Measurements from ENCODE around the gene ING5.
"Not testable (repeated sequence)": the region's sequence is repeated elsewhere in the genome, so short reads cannot be mapped to it uniquely, and the experiment has no call there.

Gene ING5

DNA sequence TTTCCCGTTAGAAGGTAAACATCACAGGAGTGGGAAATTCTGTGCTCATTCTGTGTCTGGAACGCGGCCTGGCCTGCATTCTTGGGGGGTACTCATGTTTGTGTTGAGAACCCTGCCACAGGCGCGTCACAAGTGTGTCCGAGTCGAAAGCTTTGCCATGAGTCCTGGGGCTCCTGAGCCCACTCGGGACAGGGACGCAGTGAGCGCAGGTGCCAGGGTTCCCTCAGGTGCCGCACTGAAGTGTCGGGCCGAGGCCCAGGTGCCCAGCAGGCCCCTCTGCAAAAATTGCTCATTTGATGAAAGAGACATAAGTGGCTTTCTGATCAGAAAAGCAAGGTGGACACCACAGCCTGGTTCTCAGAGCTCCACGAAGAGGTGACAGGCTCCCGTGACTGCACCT is 37.3 kb downstream of the ING5 start:
- DNase-seq (ENCODE audit: low read depth in 2 of 2), result no peak

DNA sequence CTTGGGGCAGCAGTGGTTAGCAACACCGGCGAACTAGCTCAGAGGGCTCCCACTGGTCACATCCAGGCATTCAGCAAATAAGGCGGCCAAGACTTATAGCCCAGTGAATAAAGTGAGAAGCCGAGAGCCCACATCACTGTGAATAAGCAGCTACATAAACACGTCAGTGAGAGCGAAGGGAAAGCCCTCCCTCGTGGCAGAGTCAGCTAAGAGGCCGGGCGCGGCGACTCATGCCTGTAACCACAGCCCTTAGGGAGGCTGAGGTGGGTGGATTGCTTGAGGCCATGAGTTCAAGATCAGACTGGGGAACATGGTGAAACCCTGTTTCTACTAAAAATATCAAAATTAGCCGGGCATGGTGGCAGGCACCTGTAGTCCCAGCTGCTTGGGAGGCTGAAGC is 37.8 kb downstream of the ING5 start:
- DNase-seq (ENCODE audit: low read depth in 2 of 2), result peak; percentile 69 to 72

DNA sequence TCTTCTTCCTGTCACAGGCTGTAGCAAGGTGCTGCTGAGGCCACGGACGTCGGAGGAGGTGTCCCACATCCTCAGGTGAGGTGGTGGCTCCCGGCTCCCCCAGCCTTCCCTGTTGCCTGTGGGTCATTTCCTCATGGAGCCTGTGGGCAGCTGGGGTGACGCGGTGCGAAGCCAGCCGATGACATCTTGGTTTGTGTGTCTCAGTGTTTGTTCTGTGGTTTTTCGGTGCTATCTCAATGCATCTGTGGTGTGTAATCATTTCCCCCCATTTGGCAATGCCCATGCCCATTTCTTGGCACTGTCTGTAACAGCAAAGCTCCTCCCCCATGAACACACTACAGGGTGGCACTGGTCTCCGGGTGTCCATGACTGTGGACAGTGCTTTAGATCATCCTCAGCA is 39.2 kb downstream of the ING5 start:
- peak in 1 of 2 donors; percentile 27 for DNase-seq (ENCODE audit: low read depth in 2 of 2)

DNA sequence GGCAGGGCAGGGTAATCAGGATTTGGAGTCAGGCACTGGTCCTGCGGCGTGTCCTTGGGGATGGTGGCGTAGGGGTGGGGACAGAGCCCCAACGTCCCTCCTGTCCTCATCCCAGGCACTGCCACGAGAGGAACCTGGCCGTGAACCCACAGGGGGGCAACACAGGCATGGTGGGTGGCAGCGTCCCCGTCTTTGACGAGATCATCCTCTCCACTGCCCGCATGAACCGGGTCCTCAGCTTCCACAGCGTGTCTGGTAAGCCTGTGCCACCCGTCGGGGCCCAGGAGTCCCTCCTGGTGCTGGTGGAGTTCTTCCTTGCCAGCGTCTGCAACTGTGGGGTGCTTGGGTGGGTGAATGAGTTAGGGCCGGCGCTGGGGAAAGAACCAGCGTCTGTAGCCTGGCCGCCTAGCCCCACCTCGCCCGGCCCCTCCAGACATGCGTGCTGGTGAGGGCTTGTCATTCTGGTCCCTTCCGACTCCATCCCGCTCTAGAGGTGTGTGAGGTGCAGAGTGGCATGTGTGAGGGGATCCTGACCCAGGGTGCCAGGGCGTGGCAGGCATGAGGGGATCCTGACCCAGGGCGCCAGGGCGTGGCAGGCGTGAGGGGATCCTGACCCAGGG is 40.6 kb downstream of the ING5 start:
- no peak for DNase-seq (ENCODE audit: low read depth in 2 of 2)

DNA sequence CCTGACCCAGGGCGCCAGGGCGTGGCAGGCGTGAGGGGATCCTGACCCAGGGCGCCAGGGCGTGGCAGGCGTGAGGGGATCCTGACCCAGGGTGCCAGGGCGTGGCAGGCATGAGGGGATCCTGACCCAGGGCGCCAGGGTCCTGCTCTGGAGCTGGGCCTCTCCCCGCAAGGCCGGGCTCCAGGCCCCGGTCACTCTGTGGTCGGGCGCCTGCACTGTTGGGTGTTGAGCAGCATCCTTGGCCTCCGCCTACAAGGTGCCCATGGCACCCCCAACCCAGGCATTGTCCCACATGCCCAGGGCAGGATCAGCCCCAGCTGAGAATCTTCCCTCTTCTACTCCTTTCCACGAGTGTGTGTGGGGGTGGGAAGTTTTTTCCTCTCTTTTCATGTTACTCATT is 41.2 kb downstream of the ING5 start:
- not testable (repeated sequence) for DNase-seq (ENCODE audit: low read depth in 2 of 2)

DNA sequence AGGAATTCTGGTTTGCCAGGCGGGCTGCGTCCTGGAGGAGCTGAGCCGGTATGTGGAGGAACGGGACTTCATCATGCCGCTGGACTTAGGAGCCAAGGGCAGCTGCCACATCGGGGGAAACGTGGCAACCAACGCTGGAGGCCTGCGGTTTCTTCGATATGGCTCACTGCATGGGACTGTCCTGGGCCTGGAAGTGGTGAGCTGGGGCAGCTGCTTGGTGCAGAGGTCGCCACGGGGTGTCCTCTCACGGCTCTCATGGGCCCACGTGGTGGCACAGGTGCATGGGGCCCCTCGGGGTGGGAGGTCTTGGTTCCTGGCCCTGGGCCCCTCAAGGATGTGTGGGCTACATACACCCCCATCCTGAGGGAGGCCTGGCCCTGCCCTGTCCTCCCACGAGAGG is 41.8 kb downstream of the ING5 start:
- DNase-seq (ENCODE audit: low read depth in 2 of 2), result no peak

DNA sequence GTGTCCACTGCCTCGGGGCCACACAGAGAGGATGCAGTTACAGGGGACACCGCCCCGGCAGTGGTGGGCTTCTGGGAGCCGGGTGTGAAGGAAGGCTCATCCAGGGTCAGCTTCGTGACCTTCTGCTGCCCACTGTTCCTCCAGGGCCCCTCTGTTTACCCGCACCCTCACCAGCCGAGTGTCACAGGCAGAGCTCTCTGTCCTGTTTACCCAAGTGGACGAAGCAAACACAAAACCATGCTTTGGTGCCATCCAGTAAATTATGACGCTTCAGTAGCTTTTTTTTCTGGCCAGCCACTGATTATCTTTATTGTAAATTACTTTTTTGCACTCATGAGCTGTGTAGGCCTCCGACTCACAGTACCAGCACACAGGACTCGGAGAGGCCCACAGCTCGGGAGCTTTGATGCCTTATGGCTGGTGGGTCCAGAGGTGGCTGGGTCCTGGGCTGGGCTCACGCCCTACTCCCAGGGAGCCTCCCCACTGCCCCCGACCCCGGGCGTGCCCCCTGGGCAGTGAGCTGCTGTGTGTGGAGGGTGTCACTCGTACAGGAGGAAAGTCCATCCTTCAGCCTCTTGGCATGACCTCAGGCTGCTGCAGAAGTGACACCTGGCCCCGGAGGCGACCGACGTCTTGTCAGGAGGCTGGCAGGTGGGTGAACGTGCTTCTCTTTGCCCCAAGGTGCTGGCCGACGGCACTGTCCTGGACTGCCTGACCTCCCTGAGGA is 42.4 kb downstream of the ING5 start:
- DNase-seq (ENCODE audit: low read depth in 2 of 2), result no peak

DNA sequence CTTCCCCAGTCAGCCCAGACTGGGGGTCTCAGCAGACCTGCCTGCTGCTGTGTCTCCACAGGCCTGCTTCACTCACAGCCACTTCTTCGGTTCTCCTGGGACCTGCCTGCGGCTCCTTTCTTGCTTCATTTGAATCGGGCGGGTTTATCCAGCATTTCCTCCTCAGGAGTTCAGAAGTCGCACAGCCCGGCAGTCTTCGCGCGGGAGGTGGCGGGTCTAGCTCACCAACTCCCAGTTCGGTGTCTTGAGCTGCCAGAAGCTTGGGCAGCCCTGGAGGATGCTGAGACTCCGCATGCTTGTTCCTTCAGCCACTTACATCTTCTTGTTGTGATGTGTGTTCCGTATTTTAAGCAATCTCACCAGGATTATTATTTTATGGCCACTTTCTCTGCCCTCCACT is 43.4 kb downstream of the ING5 start:
- DNase-seq (ENCODE audit: low read depth in 2 of 2), result no peak

DNA sequence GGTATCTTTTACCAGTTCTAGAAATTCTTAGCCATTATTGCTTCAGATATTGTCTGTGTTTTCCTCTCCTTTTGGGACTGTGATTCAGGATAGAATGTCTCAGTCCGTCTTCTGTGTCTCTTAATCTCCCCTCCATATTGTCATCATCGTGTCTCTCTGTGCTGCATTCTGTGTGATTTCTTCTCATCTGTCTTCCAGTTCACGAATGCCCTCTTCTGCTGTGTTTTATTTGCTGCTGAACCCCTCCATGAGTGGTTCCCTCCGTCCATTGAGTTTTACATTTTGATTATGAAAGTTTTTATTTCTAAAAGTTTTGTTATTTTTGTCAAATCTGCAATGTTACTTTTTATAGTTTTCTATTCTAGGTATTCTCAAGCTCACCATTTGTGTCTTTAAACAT is 44.2 kb downstream of the ING5 start:
- DNase-seq (ENCODE audit: low read depth in 2 of 2), result no peak

DNA sequence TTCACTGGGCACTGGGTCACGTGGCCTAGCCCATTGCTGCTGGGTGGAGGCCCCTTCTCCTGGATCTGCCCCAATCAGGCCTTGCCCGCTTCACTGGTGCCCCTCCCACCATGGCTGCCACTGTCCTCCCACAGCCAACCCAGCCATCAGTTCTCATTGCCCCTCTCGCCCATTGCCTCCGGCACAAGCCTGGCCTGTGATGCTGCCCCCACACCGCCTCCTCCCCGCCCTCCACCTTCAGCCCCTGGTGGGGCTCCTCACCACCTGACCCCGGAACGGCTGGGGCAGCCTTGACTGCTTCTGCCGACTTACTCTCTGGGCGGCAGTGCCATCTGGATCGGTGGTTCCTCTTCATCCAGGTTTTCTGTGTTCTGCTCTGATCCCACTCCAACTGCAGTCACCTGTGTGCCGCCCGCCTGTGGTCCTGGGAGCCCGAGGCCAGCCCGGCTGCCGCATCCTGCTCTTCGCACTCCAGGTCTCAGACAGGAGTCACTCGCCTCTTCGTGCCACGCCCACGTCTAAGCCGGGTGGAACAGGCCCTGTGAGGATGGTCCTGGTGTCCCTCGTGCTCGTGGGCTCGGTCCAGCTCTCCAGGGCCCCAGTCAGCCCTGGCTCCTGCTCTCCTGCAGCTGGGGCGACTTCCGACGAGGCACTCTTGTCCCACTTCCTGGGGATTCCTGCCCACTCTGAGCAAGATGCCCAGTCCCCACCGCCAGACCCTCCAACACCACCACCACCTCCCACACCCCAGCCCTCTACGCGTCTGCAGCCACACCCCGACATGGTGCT is 46.8 kb downstream of the ING5 start:
- no peak for DNase-seq (ENCODE audit: low read depth in 2 of 2)

DNA sequence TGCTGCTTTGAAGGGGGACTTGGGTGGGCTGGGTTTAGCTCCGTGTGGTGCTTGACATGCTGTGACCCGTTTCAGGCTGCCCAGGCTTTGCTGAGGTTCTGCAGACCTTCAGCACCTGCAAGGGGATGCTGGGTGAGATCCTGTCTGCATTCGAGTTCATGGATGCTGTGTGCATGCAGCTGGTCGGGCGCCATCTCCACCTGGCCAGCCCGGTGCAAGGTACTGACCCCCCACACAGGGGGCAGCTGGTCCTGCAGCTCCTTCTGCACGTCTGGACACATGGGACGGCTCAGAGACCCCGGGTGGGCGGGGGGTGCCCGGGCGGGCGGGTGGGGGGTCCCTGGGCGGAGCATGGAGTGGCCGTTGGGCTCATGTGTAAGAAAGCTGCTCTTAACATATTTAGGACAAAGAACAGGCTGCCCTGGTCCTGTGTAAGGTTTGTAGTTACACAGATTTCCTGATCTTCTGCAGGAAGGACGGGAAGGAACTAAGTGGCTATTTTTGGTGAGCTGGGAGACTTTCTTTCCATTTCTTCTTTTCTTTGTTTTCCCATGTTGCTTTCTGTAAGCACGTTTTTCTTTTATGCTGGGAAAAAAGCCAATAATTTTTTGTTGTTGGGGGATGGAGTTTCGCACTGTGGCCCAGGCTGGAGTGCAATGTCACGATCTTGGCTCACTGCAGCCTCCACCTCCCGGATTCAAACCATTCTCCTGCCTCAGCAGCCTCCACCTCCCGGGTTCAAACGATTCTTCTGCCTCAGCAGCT is 48.4 kb downstream of the ING5 start:
- DNase-seq (ENCODE audit: low read depth in 2 of 2), result no peak

DNA sequence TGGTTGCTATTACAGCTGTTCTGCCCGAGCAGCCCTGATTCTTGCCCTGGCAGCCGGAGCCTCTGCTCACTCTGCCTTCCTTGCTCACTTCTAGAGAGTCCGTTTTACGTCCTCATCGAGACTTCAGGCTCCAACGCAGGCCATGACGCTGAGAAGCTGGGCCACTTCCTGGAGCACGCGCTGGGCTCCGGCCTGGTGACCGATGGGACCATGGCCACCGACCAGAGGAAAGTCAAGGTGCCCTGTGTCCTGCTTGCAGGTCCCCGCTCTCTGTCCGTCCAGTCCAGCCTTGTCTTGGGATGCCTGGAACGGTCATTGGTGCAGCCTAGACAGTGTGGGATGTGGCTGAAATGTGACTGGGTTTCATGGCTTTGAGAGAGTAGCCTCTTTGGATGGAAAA is 49.3 kb downstream of the ING5 start:
- no peak for DNase-seq (ENCODE audit: low read depth in 2 of 2)

DNA sequence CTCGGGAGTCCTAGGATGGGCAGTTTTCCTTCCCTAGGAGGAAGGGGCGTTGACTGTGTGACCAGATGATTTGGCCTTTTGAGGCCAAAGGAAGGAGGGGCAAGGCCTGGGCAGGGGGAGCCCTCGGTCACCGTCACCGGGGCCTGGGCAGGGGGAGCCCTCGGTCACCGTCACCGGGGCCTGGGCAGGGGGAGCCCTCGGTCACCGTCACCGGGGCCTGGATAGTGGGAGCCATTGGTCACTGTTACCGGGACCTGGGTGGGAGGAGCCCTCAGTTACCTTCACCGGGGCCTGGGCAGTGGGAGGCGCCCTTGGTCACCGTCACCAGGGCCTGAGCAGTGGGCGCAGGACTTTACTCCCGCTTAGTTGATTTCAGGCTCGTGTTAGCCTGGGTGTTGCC is 49.9 kb downstream of the ING5 start:
- DNase-seq (ENCODE audit: low read depth in 2 of 2), result no peak

DNA sequence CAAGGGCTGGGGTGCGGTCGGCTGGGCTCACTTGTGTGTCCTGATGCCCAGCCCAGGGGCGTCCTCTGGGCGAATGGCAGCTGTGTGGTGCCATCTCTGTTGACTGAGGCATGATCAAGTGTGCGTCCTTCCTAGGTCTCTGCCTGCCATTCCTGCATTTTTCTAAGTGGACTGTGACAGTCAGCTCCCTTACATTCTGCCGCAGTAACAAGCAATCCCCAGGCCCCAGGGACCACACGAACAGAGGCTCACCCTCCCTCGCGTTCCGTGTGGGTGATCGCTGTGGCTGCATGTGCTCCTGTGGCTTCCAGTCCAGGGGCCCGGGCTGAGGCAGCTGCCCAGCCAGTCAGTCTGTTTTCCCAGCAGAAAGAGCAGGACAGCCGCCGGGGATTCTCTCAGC is 50.4 kb downstream of the ING5 start:
- no peak for DNase-seq (ENCODE audit: low read depth in 2 of 2)

DNA sequence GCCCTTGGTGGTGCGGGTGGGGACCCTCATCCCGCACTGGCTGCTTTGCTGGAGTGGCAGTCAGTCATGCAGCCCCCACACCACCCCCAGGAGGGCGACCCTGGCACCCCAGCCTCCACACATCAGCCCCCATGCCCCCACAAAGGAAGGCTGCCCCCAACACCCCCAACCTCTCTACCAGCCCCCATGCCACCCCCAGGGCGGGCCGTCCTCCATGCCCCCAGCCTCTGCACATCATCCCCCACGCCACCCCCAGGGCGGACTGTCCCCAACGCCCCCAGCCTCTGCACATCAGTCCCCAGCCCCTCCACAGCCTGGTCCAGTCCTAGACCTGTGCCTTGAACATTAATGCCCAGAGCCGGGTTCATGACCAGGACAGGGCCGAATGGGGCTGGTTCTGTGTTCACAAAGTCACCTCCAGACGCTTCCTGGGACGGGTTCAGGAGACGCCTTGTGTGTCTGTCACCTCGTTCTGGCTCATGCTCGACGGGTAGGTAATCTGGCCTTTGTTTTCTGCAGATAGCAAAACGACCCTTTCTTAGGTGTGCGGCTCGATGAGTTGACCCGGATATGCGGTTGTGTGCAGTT is 50.9 kb downstream of the ING5 start:
- DNase-seq (ENCODE audit: low read depth in 2 of 2), result no peak

DNA sequence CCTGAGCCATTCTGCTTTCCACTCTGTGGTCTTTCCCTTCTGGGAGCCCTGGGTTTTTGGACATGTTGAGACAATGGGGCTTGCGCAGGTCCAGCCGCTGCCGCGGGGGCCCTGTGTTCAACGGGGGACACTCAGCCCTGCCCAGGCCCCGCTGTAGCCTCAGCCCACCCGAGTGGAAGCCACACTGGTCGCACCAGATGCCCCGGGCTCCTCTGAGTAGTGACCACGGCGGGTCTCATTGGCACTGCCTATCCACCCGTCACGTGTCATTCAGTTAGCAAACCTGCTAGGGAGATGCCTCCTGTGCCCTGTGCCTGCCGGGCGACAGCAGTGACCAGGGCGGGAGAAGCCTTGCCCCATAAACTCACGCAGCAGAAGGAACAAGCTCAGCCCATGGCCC is 51.7 kb downstream of the ING5 start:
- no peak for DNase-seq (ENCODE audit: low read depth in 2 of 2)

DNA sequence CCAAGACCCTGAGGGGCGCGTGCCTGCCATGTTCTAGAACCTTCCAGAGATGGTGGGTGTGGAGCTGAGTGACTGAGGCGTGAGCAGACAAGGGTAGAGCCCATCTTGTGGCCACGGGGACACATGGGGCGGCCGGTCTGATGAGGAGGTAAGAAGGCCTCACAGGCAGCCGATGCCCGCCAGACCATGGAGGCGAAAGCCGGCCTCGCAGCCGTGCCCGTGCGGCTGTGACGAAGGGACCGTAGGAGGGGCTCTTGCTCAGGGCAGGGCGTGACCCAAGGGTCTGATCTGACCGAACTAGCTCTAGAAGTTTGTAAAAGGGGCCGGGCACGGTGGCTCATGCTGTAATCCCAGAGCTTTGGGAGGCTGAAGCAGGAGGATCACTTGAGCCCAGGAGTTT is 52.2 kb downstream of the ING5 start:
- DNase-seq (ENCODE audit: low read depth in 2 of 2), result no peak

DNA sequence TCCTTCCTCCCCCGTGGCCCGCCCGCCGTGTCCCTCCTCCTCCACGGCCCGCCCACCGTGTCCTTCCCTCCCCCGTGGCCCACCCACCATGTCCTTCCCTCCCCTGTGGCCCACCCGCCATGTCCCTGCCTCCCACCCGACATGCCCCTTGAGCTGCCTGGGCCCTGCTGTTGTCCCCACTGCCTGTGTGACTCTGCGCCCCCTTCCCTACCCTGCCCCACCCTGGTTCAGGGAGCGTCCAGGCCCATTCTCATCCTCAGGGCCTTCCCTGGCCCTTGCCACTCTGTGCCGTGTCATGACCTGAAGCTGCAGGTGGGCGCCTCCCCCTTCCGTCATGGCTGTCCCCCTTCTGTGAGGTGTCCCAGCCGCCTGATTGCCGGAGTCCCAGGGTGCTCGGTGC is 53.3 kb downstream of the ING5 start:
- DNase-seq (ENCODE audit: low read depth in 2 of 2), result no peak

DNA sequence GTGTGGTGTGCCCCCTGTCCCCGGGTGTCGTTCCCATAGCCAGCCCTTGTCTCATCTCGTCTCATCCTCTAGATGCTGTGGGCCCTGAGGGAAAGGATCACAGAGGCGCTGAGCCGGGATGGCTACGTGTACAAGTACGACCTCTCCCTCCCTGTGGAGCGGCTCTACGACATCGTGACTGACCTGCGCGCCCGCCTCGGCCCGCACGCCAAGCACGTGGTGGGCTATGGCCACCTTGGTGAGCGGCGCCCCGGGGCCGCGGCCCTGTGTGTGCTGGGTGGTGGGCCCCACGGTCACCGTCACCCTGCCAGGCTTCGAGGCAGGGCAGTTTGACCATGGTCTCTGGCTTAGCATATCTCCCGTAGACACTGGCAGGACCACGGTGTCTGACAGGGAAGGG is 53.9 kb downstream of the ING5 start:
- DNase-seq (ENCODE audit: low read depth in 2 of 2), result no peak

DNA sequence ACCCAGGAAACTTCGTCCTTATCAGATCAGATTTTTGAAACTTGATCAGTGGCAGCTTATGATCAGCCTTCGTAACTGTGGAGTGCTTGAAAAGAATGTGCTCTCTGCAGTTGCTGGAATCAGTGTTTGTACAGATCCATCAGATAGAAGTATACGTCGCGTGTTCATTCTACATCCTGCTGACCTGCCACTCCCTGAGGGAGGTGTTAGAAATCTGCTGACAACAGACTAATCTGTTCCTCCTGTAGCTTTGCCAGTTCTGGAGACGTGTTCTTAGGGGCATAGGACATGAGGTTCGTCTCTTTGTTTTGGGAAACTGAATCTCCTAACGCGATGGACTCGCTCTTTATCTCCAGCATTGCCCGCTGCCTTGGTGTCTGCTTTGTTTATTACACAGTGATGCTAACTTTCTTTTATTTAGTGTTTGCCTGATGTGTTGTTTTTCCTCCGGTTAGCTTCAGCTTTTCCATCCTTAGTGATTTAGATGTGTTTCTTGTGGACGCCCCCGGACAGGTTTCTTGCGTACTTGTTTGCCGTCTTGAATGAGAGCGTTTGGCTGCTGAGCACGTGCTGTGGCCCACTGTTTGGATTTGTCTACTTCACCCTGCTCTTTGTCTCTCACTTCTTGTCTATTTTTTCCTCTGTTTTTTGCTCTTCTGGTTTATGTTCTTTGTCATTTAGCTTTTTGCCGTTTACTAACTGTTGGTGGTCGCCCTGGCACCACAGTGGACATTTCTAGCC is 57.4 kb downstream of the ING5 start:
- no peak for DNase-seq (ENCODE audit: low read depth in 2 of 2)

DNA sequence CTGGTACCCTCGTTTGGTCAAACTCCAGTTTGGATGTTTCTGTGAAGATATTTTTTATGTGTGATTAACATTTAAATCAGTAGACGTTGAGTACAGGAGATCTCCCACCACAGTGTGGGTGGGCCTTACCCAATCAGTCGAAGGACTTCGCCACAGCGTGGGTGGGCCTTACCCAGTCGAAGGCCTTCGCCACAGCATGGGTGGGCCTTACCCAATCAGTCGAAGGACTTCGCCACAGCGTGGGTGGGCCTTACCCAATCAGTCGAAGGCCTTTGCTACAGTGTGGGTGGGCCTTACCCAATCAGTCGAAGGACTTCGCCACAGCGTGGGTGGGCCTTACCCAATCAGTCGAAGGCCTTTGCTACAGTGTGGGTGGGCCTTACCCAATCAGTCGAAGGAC is 58.1 kb downstream of the ING5 start:
- DNase-seq (ENCODE audit: low read depth in 2 of 2), result not testable (repeated sequence)
